HepG2 (cell line): Measurements from ENCODE around the gene PALM. TPM values are rescaled to one million over a fixed set of nuclear protein-coding genes. Genes with fewer than 3 reads are reported as not detected.

Source experiments
- AHR ChIP-seq: IDR thresholded peaks from 2 replicates; pipeline ENCODE4 v1.6.1; 2018; ENCODE audit warnings: missing genetic modification reagents, missing compliant biosample characterization
- BORCS8-MEF2B ChIP-seq: sonication (generic); formaldehyde crosslinking; IDR thresholded peaks from 2 replicates; pipeline ENCODE4 v1.8.0; 2022; ENCODE audit warnings: mild to moderate bottlenecking, missing genetic modification reagents
- CBFB ChIP-seq: sonication (generic); formaldehyde crosslinking; IDR thresholded peaks from 2 replicates; pipeline ENCODE4 v1.4.0; 2020; ENCODE audit warnings: missing genetic modification reagents
- EZH2 ChIP-seq: conservative IDR thresholded peaks from 2 replicates; pipeline ENCODE4 v1.6.1; 2012; ENCODE audit warnings: mild to moderate bottlenecking, low read depth, low read length, moderate library complexity
- FOXK2 ChIP-seq: fragments of 450-650 bp; IDR thresholded peaks from 2 replicates; pipeline ENCODE4 v1.6.1; 2016
- HOXA9 ChIP-seq: sonication (generic); formaldehyde crosslinking; IDR thresholded peaks from 2 replicates; pipeline ENCODE4 v1.8.1; 2022; ENCODE audit warnings: missing genetic modification reagents, mild to moderate bottlenecking, moderate library complexity, borderline replicate concordance
- MAFF ChIP-seq: IDR thresholded peaks from 2 replicates; pipeline ENCODE4 v1.6.1; 2011; ENCODE audit warnings: low read depth, low read length, improper control_type of control experiment
- NFRKB ChIP-seq: fragments of 450-650 bp; IDR thresholded peaks from 2 replicates; pipeline ENCODE4 v1.6.1; 2017
- TCF7L2 ChIP-seq: IDR thresholded peaks from 2 replicates; pipeline ENCODE4 v1.6.1; 2011; ENCODE audit warnings: mild to moderate bottlenecking, low read depth, low read length, moderate library complexity
- YEATS4 ChIP-seq: sonication (generic); formaldehyde crosslinking; IDR thresholded peaks from 2 replicates; pipeline ENCODE4 v1.4.0; 2020; ENCODE audit warnings: missing genetic modification reagents, borderline replicate concordance
- ZNF136 ChIP-seq: sonication (generic); formaldehyde crosslinking; IDR thresholded peaks from 2 replicates; pipeline ENCODE4 v1.8.1; 2022; ENCODE audit warnings: low read depth, mild to moderate bottlenecking, moderate library complexity, missing genetic modification reagents
- ZNF557 ChIP-seq: sonication (generic); formaldehyde crosslinking; IDR thresholded peaks from 2 replicates; pipeline ENCODE4 v1.4.0; 2020; ENCODE audit warnings: missing genetic modification reagents
- ZNF589 ChIP-seq: sonication (generic); formaldehyde crosslinking; conservative IDR thresholded peaks from 2 replicates; pipeline ENCODE4 v1.8.0; 2022; ENCODE audit warnings: mild to moderate bottlenecking, moderate library complexity, missing genetic modification reagents
- ZNF607 ChIP-seq: sonication (generic); formaldehyde crosslinking; IDR thresholded peaks from 2 replicates; pipeline ENCODE4 v1.5.1; 2020; ENCODE audit warnings: missing genetic modification reagents, mild to moderate bottlenecking, borderline replicate concordance
- ZNF724P ChIP-seq: sonication (generic); formaldehyde crosslinking; IDR thresholded peaks from 2 replicates; pipeline ENCODE4 v1.8.0; 2022; ENCODE audit warnings: missing genetic modification reagents, borderline replicate concordance
- ZNF781 ChIP-seq: sonication (generic); formaldehyde crosslinking; IDR thresholded peaks from 2 replicates; pipeline ENCODE4 v1.5.1; 2020; ENCODE audit warnings: borderline replicate concordance, mild to moderate bottlenecking, missing genetic modification reagents; ENCODE audit errors: not compliant biosample characterization
- ZSCAN12 ChIP-seq: sonication (generic); formaldehyde crosslinking; IDR thresholded peaks from 2 replicates; pipeline ENCODE4 v1.9.0; 2021; ENCODE audit warnings: mild to moderate bottlenecking, missing genetic modification reagents
- polyA plus RNA-seq, 8 experiments: library from polyadenylated mRNA; depleted of rRNA in 3 of 8; stranded (reverse) in 7 of 8; unstranded in 1 of 8; fragments of >200 nt; fragmentation: Illumina TruSeq in 4 of 8; extraction: Trizol in 4 of 8; gene quantifications; 2 replicates each; pipeline versions ENCODE4 v1.2.1 to v1.2.3, GENCODE V29; 2011 to 2016; ENCODE audit warnings: low read depth in 4 of 8, missing spikeins in 1 of 8, mixed read lengths in 1 of 8; ENCODE audit not compliant: insufficient read depth in 1 of 8
- total RNA-seq, 5 experiments: library from RNA; depleted of rRNA; stranded (reverse); fragments of >200 nt; fragmentation: Illumina TruSeq; extraction: Trizol; gene quantifications; 2 replicates each; pipeline ENCODE4 v1.2.3, GENCODE V29; 2016; ENCODE audit warnings: low read depth in 1 of 5
- TF ChIP-seq, protein P1 (sequence below): sonication (generic); formaldehyde crosslinking; IDR thresholded peaks from 2 replicates; pipeline ENCODE4 v1.5.0; 2020; ENCODE audit warnings: missing genetic modification reagents
- TF ChIP-seq, protein P2 (sequence below): sonication (generic); formaldehyde crosslinking; IDR thresholded peaks from 2 replicates; pipeline ENCODE4 v1.4.0; 2020; ENCODE audit warnings: missing genetic modification reagents
- TF ChIP-seq, protein P3 (sequence below): sonication (generic); formaldehyde crosslinking; IDR thresholded peaks from 2 replicates; pipeline ENCODE4 v1.5.0; 2020; ENCODE audit warnings: missing genetic modification reagents
- TF ChIP-seq, protein P4 (sequence below): sonication (generic); formaldehyde crosslinking; conservative IDR thresholded peaks from 2 replicates; pipeline ENCODE4 v1.5.0; 2020; ENCODE audit warnings: missing genetic modification reagents
- TF ChIP-seq, protein P5 (sequence below): sonication (generic); formaldehyde crosslinking; IDR thresholded peaks from 2 replicates; pipeline ENCODE4 v1.5.0; 2020; ENCODE audit warnings: missing genetic modification reagents
- TF ChIP-seq, protein P6 (sequence below): conservative IDR thresholded peaks from 2 replicates; pipeline ENCODE4 v1.6.1; 2018; ENCODE audit warnings: missing genetic modification reagents

PALM gene
- total and polyA plus RNA-seq, 2 of the 13 experiments (the other 11 are each of a cell fraction or from before 2014, with no cell fraction given): 4.0 to 9.7 TPM

DNA sequence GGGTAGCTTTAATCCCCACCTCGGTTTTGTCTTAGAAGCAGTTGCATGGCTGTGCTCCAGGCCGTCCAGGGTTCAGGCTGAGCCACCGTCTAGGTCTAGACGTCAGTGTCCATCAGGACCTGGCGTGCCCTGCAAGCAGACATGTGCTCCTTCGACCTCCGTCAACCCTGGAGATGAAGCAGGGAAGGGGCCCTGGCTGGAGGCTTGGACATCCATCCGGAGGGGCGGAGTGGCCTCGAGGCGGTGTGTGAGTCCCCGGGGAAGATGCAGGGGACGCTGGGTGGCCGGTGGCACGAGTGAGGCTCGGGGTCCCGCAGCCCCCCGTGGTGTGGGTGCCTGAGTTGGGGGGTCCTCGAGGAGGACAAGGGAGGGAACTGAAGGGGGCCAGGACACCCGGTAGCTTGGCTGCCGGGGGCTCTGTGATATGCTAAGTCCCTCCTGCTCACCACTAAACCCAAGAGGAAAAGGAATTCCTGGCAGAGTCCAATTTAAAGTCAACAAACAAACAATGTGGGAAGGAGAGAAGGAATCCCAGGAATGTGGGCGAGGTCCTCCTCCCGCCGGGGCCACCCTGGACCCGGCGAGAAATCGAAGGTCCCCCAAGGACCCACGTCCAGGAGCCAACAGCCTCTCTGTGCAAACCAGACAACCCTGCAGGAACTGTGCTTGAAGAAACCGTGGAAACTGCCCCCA, 73.6 kb downstream of the PALM start (continued):
- TF ChIP-seq, protein P1, sequence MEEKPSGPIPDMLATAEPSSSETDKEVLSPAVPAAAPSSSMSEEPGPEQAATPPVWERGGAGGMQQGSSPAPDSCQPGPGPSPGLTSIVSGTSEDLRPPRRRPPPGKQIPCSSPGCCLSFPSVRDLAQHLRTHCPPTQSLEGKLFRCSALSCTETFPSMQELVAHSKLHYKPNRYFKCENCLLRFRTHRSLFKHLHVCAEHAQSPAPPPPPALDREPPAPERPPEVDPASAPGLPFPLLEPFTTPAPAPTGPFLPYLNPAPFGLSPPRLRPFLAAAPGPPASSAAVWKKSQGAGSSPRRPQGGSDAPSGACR (CRISPR knock-in tag): no peak
- TF ChIP-seq, protein P2, sequence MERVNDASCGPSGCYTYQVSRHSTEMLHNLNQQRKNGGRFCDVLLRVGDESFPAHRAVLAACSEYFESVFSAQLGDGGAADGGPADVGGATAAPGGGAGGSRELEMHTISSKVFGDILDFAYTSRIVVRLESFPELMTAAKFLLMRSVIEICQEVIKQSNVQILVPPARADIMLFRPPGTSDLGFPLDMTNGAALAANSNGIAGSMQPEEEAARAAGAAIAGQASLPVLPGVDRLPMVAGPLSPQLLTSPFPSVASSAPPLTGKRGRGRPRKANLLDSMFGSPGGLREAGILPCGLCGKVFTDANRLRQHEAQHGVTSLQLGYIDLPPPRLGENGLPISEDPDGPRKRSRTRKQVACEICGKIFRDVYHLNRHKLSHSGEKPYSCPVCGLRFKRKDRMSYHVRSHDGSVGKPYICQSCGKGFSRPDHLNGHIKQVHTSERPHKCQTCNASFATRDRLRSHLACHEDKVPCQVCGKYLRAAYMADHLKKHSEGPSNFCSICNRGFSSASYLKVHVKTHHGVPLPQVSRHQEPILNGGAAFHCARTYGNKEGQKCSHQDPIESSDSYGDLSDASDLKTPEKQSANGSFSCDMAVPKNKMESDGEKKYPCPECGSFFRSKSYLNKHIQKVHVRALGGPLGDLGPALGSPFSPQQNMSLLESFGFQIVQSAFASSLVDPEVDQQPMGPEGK: peak; percentile 66
- TF ChIP-seq BORCS8-MEF2B (CRISPR knock-in tag): no peak
- 0 out of 2 replicates have a peak, but pooled peaks have one; percentile 48 for TF ChIP-seq ZNF589 (CRISPR knock-in tag)
- TF ChIP-seq, protein P3, sequence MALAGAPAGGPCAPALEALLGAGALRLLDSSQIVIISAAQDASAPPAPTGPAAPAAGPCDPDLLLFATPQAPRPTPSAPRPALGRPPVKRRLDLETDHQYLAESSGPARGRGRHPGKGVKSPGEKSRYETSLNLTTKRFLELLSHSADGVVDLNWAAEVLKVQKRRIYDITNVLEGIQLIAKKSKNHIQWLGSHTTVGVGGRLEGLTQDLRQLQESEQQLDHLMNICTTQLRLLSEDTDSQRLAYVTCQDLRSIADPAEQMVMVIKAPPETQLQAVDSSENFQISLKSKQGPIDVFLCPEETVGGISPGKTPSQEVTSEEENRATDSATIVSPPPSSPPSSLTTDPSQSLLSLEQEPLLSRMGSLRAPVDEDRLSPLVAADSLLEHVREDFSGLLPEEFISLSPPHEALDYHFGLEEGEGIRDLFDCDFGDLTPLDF (CRISPR knock-in tag): no peak
- TF ChIP-seq ZNF136 (CRISPR knock-in tag): no peak
- no peak for TF ChIP-seq ZNF781 (CRISPR knock-in tag)
- TF ChIP-seq NFRKB: no peak
- peak; percentile 47; the same call in 1 of the 2 replicates for TF ChIP-seq YEATS4 (CRISPR knock-in tag)
- no peak for TF ChIP-seq TCF7L2
- TF ChIP-seq EZH2: no peak
- 0 out of 2 replicates have a peak, but pooled peaks have one; percentile 38 for TF ChIP-seq AHR (CRISPR knock-in tag)
- no peak for TF ChIP-seq HOXA9 (CRISPR knock-in tag)
- TF ChIP-seq ZNF724P (CRISPR knock-in tag): no peak
- TF ChIP-seq, protein P4, sequence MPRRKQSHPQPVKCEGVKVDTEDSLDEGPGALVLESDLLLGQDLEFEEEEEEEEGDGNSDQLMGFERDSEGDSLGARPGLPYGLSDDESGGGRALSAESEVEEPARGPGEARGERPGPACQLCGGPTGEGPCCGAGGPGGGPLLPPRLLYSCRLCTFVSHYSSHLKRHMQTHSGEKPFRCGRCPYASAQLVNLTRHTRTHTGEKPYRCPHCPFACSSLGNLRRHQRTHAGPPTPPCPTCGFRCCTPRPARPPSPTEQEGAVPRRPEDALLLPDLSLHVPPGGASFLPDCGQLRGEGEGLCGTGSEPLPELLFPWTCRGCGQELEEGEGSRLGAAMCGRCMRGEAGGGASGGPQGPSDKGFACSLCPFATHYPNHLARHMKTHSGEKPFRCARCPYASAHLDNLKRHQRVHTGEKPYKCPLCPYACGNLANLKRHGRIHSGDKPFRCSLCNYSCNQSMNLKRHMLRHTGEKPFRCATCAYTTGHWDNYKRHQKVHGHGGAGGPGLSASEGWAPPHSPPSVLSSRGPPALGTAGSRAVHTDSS: no peak
- no peak for TF ChIP-seq ZNF557 (CRISPR knock-in tag)
- TF ChIP-seq, protein P5, sequence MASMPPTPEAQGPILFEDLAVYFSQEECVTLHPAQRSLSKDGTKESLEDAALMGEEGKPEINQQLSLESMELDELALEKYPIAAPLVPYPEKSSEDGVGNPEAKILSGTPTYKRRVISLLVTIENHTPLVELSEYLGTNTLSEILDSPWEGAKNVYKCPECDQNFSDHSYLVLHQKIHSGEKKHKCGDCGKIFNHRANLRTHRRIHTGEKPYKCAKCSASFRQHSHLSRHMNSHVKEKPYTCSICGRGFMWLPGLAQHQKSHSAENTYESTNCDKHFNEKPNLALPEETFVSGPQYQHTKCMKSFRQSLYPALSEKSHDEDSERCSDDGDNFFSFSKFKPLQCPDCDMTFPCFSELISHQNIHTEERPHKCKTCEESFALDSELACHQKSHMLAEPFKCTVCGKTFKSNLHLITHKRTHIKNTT (CRISPR knock-in tag): no peak
- TF ChIP-seq MAFF: no peak
- TF ChIP-seq FOXK2: no peak
- TF ChIP-seq CBFB (CRISPR knock-in tag): no peak
- TF ChIP-seq, protein P6, sequence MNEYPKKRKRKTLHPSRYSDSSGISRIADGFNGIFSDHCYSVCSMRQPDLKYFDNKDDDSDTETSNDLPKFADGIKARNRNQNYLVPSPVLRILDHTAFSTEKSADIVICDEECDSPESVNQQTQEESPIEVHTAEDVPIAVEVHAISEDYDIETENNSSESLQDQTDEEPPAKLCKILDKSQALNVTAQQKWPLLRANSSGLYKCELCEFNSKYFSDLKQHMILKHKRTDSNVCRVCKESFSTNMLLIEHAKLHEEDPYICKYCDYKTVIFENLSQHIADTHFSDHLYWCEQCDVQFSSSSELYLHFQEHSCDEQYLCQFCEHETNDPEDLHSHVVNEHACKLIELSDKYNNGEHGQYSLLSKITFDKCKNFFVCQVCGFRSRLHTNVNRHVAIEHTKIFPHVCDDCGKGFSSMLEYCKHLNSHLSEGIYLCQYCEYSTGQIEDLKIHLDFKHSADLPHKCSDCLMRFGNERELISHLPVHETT (CRISPR knock-in tag): no peak; the same call in 1 of the 2 replicates
- TF ChIP-seq ZSCAN12 (CRISPR knock-in tag): no peak
- TF ChIP-seq ZNF607: no peak
